HFF-Myc (cell line): ENCODE measurements around the gene TRAPPC2B.
A peak's percentile ranks its signal among the peaks of the same experiment; 100 is the strongest.

Source experiments
- DNase-seq: peaks from one replicate; pipeline ENCODE4 v3.0.0-alpha.2; 2011; ENCODE audit warnings: low read depth; ENCODE audit errors: extremely low read depth
- H3K4me3 ChIP-seq: replicated peaks from 2 replicates; pipeline ENCODE4 v1.5.1; 2011; ENCODE audit warnings: low read depth, mild to moderate bottlenecking, control low read depth, low read length
- CTCF ChIP-seq: IDR thresholded peaks from 2 replicates; pipeline ENCODE4 v1.5.1; 2012; ENCODE audit warnings: mild to moderate bottlenecking, low read depth, low read length, control low read depth; ENCODE audit errors: missing control alignments

Gene TRAPPC2B

GRCh38 chr19:57321751-57322150 lies 41.6 kb upstream of the TRAPPC2B start:
- peak overlapping the region; percentile 70 for H3K4me3 ChIP-seq
- TF ChIP-seq CTCF: no peak
- DNase-seq: no peak

GRCh38 chr19:57324992-57325391 lies 38.4 kb upstream of the TRAPPC2B start:
- H3K4me3 ChIP-seq: no peak overlapping the region
- no peak for DNase-seq
- TF ChIP-seq CTCF: no peak

- TF ChIP-seq CTCF: no peak
- no peak overlapping the region for H3K4me3 ChIP-seq
- no peak for DNase-seq
Measured at GRCh38 chr19:57327993-57328392, 35.4 kb upstream of the TRAPPC2B start.

- TF ChIP-seq CTCF: no peak
- H3K4me3 ChIP-seq: no peak overlapping the region
- DNase-seq: no peak
Measured at GRCh38 chr19:57334191-57334590, 29.2 kb upstream of the TRAPPC2B start.

- DNase-seq: no peak
- no peak for TF ChIP-seq CTCF
- no peak overlapping the region for H3K4me3 ChIP-seq
Measured at GRCh38 chr19:57338877-57339276, 24.5 kb upstream of the TRAPPC2B start.

GRCh38 chr19:57342582-57342981 lies 20.8 kb upstream of the TRAPPC2B start:
- TF ChIP-seq CTCF: no peak
- no peak for DNase-seq
- no peak overlapping the region for H3K4me3 ChIP-seq

GRCh38 chr19:57348136-57348535 lies 15.2 kb upstream of the TRAPPC2B start:
- TF ChIP-seq CTCF: no peak
- DNase-seq: no peak
- H3K4me3 ChIP-seq: no peak overlapping the region
